MM.1S (cell line): Measurements from ENCODE around the gene IL17RB.

Source experiments
- CTCF ChIP-seq: fragments of 300-600 bp; sonication (generic); IDR thresholded peaks from 2 replicates; pipeline ENCODE4 v1.5.1; 2016; ENCODE audit warnings: antibody characterized with exemption, low read length, mixed read lengths
- EZH2phosphoT487 ChIP-seq: fragments of 300-600 bp; sonication (generic); IDR thresholded peaks from 2 replicates; pipeline ENCODE4 v1.6.1; 2018; ENCODE audit warnings: antibody characterized with exemption, low read length

- TF ChIP-seq EZH2phosphoT487 (no peak), CTCF (no peak)
Observed at GRCh38 chr3:53845881-53846133, 561 bp upstream of the IL17RB start.
